Thyroid gland (tissue), 4 donors: ENCODE measurements around the gene VEPH1. TPM values are rescaled to one million over a fixed set of nuclear protein-coding genes. Genes with fewer than 3 reads are reported as not detected.
A peak's percentile ranks its signal among the peaks of the same experiment; 100 is the strongest.

Experiments
- DNase-seq, 2 donors: peaks; one replicate each; pipeline ENCODE4 v3.0.0-alpha.2; 2019
- H3K27ac ChIP-seq, 3 donors: fragments of 200-600 bp; sonication (generic); 1 replicate in 2 of 3; 2 replicates in 1 of 3; pipeline ENCODE4 v1.5.1; 2016 to 2019; ENCODE audit warnings: mild to moderate bottlenecking in 1 of 3, moderate library complexity in 1 of 3
- H3K27me3 ChIP-seq: fragments of 200-600 bp; sonication (generic); one replicate; pipeline ENCODE4 v1.5.1; 2019
- H3K36me3 ChIP-seq, 2 donors: fragments of 200-600 bp; sonication (generic); one replicate each; pipeline ENCODE4 v1.5.1; 2016 to 2019
- H3K4me1 ChIP-seq, 2 donors: fragments of 200-600 bp; sonication (generic); one replicate each; pipeline ENCODE4 v1.5.1; 2017 to 2019
- H3K4me3 ChIP-seq, 3 donors: fragments of 200-600 bp; sonication (generic); replicated peaks in 1 of 3; 1 replicate in 2 of 3; 2 replicates in 1 of 3; pipeline ENCODE4 v1.5.1; 2016; ENCODE audit warnings: mild to moderate bottlenecking in 1 of 3
- H3K9me3 ChIP-seq: fragments of 200-600 bp; sonication (generic); one replicate; pipeline ENCODE4 v1.5.1; 2017
- POLR2A ChIP-seq, 2 donors: fragments of 450-650 bp; IDR thresholded peaks; one replicate each; pipeline ENCODE4 v1.6.1; 2017; ENCODE audit warnings: antibody characterized with exemption in 2 of 2, mild to moderate bottlenecking in 2 of 2, moderate library complexity in 1 of 2
- WGBS, 2 donors: methylation state at CpG; one replicate each; pipeline ENCODE4 v1.1.5; 2017; 5-methylcytosine and 5-hydroxymethylcytosine counted together
- intact Hi-C: fragments of 100-400 bp; cut with DNase I; formaldehyde crosslinking; loops from one replicate; pipeline ENCODE4 v1.15.1; 2023
- total RNA-seq, 4 donors: library from RNA; depleted of rRNA; stranded (reverse); fragments of >200 nt; gene quantifications; one replicate each; pipeline ENCODE4 v1.2.3, GENCODE V29; 2016
- TF ChIP-seq, protein P1 (sequence below), 6 experiments: fragments of 200-600 bp in 3 of 6; fragments of 450-650 bp in 3 of 6; sonication (generic) in 3 of 6; IDR thresholded peaks; one replicate each; pipeline ENCODE4 v1.5.1; 2016 to 2019; ENCODE audit warnings: antibody characterized with exemption in 6 of 6, mild to moderate bottlenecking in 2 of 6, inconsistent platforms in 1 of 6, moderate library complexity in 1 of 6

The VEPH1 gene
- total RNA-seq, 4 donors from 2014 or later, result 1.7 to 12.0 (median 5.0) TPM

- Histone ChIP-seq H3K27ac (no peak overlapping the region), H3K36me3 (no peaks in the 10 kb centered on the region), H3K4me1 (no peaks in the 10 kb centered on the region), H3K4me3 (no peak overlapping the region), H3K9me3 (no peaks in the 10 kb centered on the region), H3K27me3 (no peaks in the 10 kb centered on the region)
- TF ChIP-seq, protein P1, sequence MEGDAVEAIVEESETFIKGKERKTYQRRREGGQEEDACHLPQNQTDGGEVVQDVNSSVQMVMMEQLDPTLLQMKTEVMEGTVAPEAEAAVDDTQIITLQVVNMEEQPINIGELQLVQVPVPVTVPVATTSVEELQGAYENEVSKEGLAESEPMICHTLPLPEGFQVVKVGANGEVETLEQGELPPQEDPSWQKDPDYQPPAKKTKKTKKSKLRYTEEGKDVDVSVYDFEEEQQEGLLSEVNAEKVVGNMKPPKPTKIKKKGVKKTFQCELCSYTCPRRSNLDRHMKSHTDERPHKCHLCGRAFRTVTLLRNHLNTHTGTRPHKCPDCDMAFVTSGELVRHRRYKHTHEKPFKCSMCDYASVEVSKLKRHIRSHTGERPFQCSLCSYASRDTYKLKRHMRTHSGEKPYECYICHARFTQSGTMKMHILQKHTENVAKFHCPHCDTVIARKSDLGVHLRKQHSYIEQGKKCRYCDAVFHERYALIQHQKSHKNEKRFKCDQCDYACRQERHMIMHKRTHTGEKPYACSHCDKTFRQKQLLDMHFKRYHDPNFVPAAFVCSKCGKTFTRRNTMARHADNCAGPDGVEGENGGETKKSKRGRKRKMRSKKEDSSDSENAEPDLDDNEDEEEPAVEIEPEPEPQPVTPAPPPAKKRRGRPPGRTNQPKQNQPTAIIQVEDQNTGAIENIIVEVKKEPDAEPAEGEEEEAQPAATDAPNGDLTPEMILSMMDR (IDR thresholded peaks at IDR 0.05), result no peak
- TF ChIP-seq POLR2A (IDR thresholded peaks at IDR 0.05), result no peak
- no peak for DNase-seq
- intact Hi-C loops, result no loop called here
- 91 to 93% methylated on average over 2 of the region's 2 CpGs for WGBS, 2 donors
Measured at GRCh38 chr3:157285966-157286365, 217.2 kb downstream of the VEPH1 start.

DNA sequence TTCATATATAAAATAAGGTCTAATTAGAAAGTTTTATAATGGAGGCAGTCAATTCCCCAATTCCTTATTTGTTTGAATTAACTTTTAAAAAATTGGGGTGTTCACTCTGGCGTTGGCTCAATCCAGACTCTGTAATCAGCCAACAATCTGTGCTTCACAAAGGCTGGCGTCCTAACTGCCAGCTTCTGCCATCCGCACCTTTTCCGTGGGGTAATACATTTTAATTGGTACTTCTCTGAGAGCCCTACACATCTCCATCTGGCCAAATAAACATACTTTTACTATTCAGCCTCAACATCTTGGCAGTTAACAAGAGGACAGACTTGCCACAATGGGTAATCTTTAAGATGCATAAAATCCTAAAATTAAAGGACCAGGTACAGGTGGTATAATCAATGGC, 218.1 kb downstream of the VEPH1 start:
- DNase-seq, result no peak
- intact Hi-C loops, result no loop called here
- no peaks in the 10 kb centered on the region for H3K27me3 ChIP-seq
- no peak overlapping the region for H3K4me3 ChIP-seq
- H3K27ac ChIP-seq, result no peak overlapping the region
- no peaks in the 10 kb centered on the region for H3K9me3 ChIP-seq
- H3K36me3 ChIP-seq, result no peaks in the 10 kb centered on the region
- WGBS, 2 donors, result 88 to 89% methylated on average over 4 of the region's 4 CpGs
- H3K4me1 ChIP-seq, result no peaks in the 10 kb centered on the region
- TF ChIP-seq, protein P1 (IDR thresholded peaks at IDR 0.05), result no peak
- TF ChIP-seq POLR2A (IDR thresholded peaks at IDR 0.05), result no peak

GRCh38 chr3:157284688-157285087, 218.5 kb downstream of the VEPH1 start:
- DNase-seq, result no peak
- intact Hi-C loops, result no loop called here
- TF ChIP-seq POLR2A (IDR thresholded peaks at IDR 0.05), result no peak
- TF ChIP-seq, protein P1 (IDR thresholded peaks at IDR 0.05), result no peak
- Histone ChIP-seq H3K4me3 (no peak overlapping the region), H3K4me1 (no peaks in the 10 kb centered on the region), H3K36me3 (no peaks in the 10 kb centered on the region), H3K27ac (no peak overlapping the region), H3K27me3 (no peaks in the 10 kb centered on the region), H3K9me3 (no peaks in the 10 kb centered on the region)
- WGBS, 2 donors, result 44 to 63% methylated on average over 1 of the region's 1 CpG

DNA sequence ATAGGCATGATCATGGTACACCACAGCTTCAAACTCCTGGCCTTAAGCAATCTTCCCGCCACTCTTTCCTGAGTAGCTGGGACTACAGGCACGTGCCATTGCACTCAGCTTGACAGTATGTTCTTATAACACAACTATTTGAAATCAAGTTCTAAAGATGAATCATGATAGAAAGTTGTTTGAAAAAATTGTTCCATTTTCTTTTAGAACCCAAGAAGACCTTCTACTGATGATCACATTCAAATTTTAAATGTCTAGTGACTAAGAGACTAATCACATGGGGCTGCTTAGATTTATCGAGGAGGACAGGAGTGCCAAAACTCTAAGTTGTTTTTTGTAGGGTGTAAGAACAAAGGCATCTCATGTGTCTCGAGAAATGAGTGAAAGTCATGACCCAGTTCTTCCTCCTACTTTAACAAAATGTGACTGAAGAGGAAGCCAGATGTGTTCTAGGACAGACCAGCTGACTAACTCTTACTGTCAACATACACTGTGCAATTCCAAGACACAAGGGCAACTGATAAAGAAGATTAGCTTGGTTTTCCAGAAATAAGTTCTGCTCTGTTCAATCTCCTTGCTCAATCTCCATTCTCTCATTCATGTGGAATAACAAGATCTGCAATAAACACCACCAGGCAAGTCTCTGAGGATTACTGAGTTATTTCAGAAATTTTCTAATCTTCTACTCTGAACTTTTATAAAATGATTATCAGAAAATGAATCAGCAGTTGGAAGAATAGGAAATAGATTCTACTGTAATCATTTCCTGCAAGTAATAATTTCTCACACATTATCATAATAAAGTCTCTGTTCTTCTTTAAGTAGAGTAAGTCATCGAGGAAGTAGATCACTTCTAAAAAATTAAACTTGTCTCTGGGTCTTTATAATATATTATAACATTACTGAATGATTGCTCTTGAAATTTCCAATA, 220.7 kb downstream of the VEPH1 start:
- TF ChIP-seq, protein P1 (IDR thresholded peaks at IDR 0.05), result no peak
- TF ChIP-seq POLR2A (IDR thresholded peaks at IDR 0.05), result no peak
- Histone ChIP-seq H3K4me3 (no peak overlapping the region), H3K27me3 (no peaks in the 10 kb centered on the region), H3K36me3 (no peaks in the 10 kb centered on the region), H3K9me3 (no peaks in the 10 kb centered on the region), H3K4me1 (no peaks in the 10 kb centered on the region), H3K27ac (no peak overlapping the region)
- peak in 1 of 2 donors; percentile 5 for DNase-seq
- 70 to 79% methylated on average over 5 of the region's 5 CpGs for WGBS, 2 donors
- intact Hi-C loops, result no loop called here

- Histone ChIP-seq H3K36me3 (no peaks in the 10 kb centered on the region), H3K4me3 (no peak overlapping the region), H3K9me3 (no peaks in the 10 kb centered on the region), H3K27ac (no peak overlapping the region), H3K27me3 (no peaks in the 10 kb centered on the region), H3K4me1 (no peaks in the 10 kb centered on the region)
- intact Hi-C loops, result no loop called here
- WGBS, 2 donors, result 76 to 84% methylated on average over 2 of the region's 2 CpGs
- TF ChIP-seq, protein P1 (IDR thresholded peaks at IDR 0.05), result no peak
- TF ChIP-seq POLR2A (IDR thresholded peaks at IDR 0.05), result no peak
- no peak for DNase-seq
Measured at GRCh38 chr3:157280786-157281185, 222.4 kb downstream of the VEPH1 start.
